CD4-positive, alpha-beta T cell treated with Interleukin-2 at 100 ng/mL for 4 hours (primary cell): Measurements from ENCODE around the gene LY6G5C.
"Not testable (repeated sequence)": the region's sequence is repeated elsewhere in the genome, so short reads cannot be mapped to it uniquely, and the experiment has no call there.

ENCODE experiments used
- DNase-seq: peaks from one replicate; pipeline ENCODE4 v3.0.0-alpha.2; 2020; ENCODE audit warnings: low spot score

LY6G5C gene

GRCh38 chr6:31715022-31715958 lies 34.4 kb upstream of the LY6G5C start, which contains the start of gene LY6G6D:
LY6G6D (plus strand) TSS chr6:31715348; CDS start chr6:31715356, 8 bp downstream.
- no peak for DNase-seq

- no peak for DNase-seq
Measured at GRCh38 chr6:31713991-31714684, 33.3 kb upstream of the LY6G5C start.

GRCh38 chr6:31713465-31713864 lies 32.6 kb upstream of the LY6G5C start:
- no peak for DNase-seq

GRCh38 chr6:31712296-31712695 lies 31.4 kb upstream of the LY6G5C start:
- no peak for DNase-seq

- DNase-seq: no peak
Measured at GRCh38 chr6:31711233-31711632, 30.4 kb upstream of the LY6G5C start.

GRCh38 chr6:31710523-31711219 lies 29.8 kb upstream of the LY6G5C start:
- DNase-seq: no peak

GRCh38 chr6:31709157-31709556 lies 28.3 kb upstream of the LY6G5C start:
- DNase-seq: not testable (repeated sequence)

- no peak for DNase-seq
Measured at GRCh38 chr6:31708224-31708623, 27.4 kb upstream of the LY6G5C start.

GRCh38 chr6:31707701-31708100 lies 26.8 kb upstream of the LY6G5C start:
- no peak for DNase-seq

- no peak for DNase-seq
Measured at GRCh38 chr6:31706599-31706998, 25.7 kb upstream of the LY6G5C start, which contains the start of gene LY6G6F. LY6G6F (plus strand) TSS chr6:31706866; CDS start chr6:31706907, 41 bp downstream.

GRCh38 chr6:31705931-31706330 lies 25.1 kb upstream of the LY6G5C start:
- DNase-seq: no peak

- peak; percentile 97 for DNase-seq
Measured at GRCh38 chr6:31702819-31703716, 22.2 kb upstream of the LY6G5C start, which contains the start of gene ABHD16A. ABHD16A (minus strand) TSS chr6:31703324; CDS start chr6:31703281, 43 bp downstream.

- DNase-seq: peak; percentile 7
Measured at GRCh38 chr6:31702405-31702818, 21.5 kb upstream of the LY6G5C start.

- no peak for DNase-seq
Measured at GRCh38 chr6:31701666-31702404, 21.0 kb upstream of the LY6G5C start.

- no peak for DNase-seq
Measured at GRCh38 chr6:31700740-31701401, 20.0 kb upstream of the LY6G5C start.

GRCh38 chr6:31697555-31697954 lies 16.7 kb upstream of the LY6G5C start:
- DNase-seq: peak; percentile 11

GRCh38 chr6:31693535-31693934 lies 12.7 kb upstream of the LY6G5C start:
- no peak for DNase-seq

- no peak for DNase-seq
Measured at GRCh38 chr6:31692886-31693285, 12.0 kb upstream of the LY6G5C start.

GRCh38 chr6:31692353-31692752 lies 11.5 kb upstream of the LY6G5C start:
- no peak for DNase-seq

- DNase-seq: no peak
Measured at GRCh38 chr6:31691564-31692108, 10.8 kb upstream of the LY6G5C start.
